NCI-H1930 (cell line): ENCODE results near the gene THOC7.

Experiments
- DNase-seq, 2 experiments: peaks; one replicate each; lab custom pipeline; 2025; lab: John Stamatoyannopoulos, UW

THOC7 gene

DNA sequence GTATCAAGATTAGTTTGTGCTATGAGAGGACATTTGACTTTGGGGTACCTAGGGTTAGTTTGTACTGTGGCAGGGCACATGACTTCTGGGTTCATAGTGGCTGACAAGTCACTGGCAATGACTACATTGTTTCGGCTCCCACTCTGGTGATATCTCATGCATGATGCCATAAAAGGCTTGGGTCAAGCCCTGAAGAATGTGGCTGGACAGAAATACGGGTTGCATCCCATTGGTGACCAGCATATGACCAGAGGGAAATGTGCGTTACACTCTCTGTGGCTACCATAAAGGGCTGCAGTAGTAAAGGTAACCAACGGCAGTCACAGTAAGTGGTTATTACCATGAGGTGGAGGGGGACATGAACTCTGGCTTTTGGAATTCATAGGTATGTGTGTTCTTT is 18.4 kb downstream of the THOC7 start:
- no peak for DNase-seq

DNA sequence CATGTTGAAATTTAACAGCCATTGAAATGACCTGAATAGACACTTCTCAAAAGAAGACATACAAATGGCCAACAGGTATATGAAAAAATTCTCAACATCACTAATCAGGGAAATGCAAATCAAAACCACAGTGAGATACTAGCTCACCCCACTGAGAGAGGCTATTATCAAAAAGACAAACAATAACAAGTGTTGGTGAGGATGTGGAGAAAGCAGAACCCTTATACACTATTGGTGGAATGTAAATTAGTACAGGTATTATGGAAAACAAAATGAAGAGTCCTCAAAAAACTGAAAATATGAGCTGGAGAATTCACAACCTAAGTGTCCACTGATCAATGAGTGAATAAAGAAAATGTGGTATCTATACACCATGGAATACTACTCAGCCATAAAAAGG is 21.5 kb downstream of the THOC7 start:
- DNase-seq: no peak

DNA sequence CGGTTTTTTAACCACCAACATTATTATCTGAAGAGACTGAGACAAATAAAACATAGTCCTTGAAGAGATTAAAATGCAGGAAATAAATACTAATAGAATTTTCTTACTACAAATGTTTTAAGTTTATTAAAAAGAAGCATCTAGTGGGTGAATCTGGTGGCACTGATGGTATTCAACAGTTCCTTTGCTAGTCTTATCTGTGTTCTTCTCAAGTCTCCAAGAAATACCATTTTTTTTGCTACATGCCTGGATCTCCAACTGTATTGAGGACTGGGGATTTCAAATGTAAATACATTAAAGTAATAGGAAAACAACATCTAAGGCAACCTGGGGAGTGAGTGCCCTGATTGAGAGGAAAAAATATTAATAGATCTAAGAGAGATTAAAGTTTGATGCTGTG is 21.9 kb downstream of the THOC7 start:
- DNase-seq: no peak

DNA sequence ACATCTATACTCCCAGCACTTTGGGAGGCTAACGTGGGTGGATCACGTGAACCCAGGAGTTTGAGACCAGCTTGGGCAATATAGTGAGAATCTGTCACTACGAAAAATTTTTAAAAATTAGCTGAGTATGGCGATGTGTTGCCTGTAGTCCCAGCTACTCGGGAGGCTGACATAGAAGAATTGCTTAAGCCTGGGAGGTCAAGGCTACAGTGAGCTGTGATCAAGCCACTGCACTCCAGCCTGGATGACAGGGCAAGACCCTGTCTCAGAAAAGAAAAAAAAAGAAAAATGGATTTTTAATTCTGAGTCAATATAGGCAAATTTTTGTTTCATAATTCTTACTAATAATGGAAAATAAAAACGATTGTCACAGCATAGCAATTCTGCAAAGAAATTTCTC is 31.2 kb downstream of the THOC7 start:
- no peak for DNase-seq

DNA sequence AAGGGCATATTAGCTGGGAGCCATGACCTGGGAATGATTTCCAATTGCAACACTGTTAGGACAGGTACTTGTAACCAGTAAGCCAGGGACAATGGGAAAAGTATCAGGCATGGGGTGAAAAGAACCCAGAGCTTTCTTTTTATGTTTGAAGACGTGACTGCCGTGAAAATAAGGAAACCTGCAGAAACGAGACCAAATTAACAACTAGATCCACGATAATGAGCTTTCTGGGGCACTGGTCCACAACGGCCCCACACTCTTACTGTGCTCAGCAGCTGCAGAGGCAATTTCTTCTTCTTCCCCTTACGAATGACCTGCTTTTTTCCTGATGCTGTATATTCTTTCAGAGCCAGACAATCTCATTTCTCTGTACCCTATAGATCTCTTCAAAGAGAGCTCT is 33.1 kb downstream of the THOC7 start:
- no peak for DNase-seq

DNA sequence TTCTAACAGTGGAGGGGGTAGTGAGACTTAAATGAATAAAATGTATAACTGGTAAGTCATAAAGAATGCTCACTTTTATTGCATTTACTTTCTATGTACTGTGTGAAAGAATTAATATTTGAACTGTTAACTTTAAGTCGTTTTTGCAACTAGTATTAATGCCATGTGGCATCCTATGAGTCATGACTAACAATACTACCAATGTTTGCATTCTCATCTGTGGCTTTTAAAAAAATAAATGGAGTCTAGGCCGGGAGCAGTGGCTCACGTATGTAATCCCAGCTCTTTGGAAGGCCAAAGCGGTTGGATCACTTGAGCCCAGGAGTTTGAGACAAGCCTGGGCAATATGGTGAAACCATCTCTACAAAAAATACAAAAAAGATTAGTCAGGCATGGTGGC is 39.3 kb downstream of the THOC7 start:
- DNase-seq: no peak

DNA sequence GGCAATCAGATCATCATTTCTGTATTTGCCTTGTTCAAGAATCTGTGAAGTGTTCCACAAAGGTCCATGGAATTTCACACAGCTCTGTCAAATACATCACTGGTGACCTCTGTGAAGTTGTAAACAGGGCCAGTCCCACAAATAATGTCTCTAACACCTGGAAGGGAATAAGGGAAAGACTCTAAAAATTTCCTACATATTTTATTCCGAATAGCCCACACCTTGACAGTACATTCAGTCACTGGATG is 44.5 kb downstream of the THOC7 start, which contains the start of gene C3orf49:
C3orf49 (plus strand) TSS at position 149 of the 248 bp plus-strand sequence. CDS start 173 bp downstream, outside the sequence.
- DNase-seq: no peak

DNA sequence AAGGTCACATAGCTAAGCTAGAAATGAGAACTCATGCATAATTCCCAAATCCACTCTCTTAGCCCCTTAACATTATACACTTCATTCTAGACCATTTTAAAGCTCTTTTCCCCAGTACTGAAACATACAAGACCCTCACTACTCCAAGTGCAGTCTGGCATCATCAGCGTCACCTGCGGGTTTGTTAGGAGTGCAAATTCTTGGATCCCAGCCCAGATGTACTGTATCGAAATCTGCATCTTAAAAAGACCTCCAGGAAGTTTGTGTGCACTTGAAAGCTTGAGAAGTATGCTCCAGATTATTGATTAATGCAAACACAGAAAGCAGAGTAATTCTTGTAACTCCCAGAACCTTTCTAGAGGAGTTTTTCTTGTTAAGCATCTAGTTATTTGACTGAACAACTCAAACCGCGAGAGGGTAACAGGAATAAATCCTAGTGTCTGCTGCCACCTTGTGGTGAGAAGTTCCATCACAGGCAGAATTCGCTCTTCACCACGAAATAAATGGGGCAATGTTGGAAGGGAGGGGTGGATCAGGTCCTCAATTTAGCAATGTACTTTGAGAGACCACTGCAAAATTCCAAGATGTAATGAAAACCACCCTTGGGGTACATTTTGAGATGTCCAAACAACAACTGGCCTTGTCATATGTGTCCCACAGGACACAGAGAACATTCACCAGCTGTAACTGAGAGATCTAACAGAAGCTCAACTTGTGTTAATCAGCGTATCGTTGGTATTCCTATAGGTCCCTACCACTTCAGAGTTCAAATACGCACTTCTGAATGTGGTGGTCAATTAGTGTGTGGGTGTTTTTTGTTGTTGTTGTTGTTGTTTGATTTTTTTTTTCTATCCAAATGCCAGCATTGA is 45.1 kb downstream of the THOC7 start:
- peak; percentile 1 to 30 for DNase-seq

DNA sequence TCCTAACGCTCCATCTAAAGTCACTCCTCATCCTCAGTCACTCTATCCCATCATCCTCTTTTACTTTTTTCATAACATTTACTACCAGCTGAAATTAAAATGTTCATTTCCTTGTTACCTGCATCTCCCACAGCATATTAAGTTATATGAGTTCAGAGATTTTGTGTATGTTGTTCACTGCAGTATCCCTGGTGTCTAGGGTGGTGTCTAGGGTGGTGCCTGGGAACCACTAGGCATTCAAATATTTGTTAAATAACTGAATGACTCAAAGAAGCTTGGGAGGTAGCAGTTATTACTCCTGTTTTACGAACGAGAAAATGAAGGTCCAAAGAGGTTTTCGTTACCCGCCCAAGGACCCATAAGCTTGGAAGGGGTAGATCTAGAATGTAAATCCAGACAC is 46.4 kb downstream of the THOC7 start:
- DNase-seq: no peak

DNA sequence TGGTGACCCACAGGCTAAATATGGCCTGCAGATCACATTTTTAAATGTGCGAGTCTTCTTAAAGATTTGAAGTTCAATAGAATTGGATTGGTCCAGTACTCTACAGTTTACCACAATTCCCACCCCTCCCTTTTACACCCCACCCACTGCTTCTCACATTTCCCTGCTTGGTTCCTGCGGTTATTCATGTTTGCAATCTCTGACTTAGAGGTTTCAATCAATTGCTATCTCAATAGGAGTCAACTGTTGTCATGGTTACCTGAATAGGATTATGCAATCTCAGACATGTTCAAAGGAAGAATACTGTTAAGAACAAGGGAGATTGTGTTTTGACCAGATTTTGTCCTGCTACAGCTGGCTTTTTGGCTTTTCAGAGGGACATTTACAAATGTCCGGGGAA is 49.4 kb downstream of the THOC7 start:
- no peak for DNase-seq

DNA sequence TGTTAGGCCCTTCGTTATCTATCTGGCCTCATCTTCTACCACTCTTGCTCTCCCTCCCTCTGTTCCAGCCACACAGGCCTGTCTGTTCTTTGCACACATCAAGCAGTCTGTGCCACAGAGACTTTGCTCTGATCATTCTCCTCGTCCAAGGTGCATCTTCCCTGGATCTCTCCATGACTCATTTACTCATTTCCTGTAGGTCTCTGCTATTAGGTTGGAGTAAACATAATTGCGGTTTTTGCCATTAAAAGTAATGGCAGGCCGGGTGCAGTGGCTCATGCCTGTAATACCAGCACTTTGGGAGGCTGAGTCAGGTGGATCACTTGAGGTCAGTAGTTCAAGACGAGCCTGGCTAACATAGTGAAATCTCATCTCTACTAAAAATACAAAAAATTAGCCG is 54.0 kb downstream of the THOC7 start:
- DNase-seq: no peak

DNA sequence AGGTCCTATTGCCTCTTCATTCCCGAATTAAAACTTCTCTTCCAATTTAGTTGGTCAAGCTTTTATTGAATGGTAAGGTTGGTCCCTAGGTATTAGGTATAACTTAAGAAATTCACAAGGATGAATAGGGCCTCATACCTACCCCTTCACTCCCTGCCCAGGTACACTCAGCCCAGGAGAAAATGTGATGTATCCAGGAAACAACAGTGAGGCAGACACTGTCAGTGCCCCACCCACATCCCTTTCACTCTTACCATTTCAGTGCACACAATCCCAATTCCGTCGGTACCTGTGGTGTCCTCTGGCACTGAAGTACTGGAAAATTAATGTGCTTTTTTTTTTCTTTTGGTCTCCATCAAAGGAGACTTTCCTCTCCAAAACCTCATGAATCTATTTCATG is 55.0 kb downstream of the THOC7 start:
- no peak for DNase-seq

DNA sequence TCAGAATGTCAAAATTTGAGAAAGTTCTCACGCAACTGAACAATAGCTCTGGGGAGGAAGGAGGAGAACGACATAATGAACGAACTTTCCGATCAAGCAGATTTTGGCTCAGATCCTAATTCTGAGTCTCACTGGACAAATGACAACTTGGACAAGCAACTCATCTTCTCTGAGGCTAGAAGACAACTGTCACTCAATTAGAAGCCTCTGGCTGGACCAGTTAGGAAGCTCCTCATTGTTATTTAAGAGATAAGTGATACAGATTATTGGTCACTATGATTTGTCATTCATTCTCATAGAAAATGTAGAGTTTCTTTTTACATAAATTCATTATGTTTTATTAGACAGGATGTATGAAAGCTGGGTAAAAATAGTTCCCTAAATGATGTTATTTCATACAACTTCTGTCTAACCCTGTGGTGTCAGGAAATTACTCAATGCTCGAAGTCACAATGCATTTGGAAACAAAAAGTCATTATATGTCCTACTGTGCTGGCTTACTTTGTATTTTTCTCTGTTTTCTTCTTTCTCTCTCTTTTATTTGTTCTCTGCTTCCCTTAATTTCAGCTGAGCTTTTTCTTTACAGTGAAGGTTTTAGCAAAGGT is 55.5 kb downstream of the THOC7 start:
- no peak for DNase-seq

DNA sequence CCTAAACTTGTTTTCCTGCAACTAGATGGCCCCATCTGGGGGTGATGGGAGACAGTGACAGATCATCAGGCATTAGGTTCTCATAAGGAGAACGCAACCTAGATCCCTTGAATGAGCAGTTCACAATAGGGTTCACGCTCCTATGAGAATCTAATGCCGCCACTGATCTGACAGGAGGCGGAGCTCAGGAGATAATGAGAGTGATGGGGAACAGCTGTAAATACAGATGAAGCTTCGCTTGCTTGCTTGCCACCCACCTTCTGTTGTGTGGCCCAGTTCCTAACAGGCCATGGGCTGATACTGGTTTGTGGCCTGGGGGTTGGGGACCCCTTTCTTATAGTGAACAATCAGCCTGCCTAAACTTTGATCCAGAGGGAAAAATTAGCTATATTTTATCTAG is 59.7 kb downstream of the THOC7 start:
- no peak for DNase-seq

DNA sequence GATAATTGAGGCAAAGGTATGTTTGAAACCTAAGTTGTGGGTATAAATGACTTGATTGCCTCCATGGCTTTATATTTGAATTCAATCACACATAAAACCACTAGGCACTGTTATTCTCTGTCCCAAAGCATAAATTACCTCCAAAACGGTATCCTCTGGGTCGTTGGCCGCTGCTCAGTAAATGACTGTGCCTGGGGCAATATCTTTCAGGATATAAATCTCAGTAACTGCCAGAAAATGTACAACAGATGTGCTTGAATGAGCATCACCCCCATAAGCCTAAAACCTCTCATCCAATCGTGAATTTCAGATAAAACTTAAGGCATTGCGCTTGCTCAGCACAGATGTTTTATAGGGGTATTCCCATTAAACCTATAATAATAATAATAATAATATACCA is 63.5 kb downstream of the THOC7 start:
- DNase-seq: no peak

DNA sequence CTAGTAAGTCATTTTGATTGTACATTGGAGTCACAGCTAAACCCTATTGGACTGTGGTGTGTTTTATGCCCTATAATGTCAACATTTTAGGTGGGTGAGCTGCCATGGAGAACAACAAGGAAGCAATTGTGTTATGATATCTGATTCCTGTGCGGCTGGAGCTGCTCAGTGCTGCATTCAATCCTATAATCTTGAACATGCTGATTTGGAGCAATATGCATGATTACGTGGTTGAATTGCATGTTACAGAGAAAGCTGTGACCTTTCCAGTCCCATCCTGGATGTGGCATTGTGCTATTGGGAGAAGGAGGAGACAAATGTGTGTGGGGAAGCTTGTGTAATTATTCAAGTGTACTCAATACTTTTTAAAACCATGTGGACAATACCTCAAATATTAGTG is 64.7 kb downstream of the THOC7 start:
- DNase-seq: no peak

DNA sequence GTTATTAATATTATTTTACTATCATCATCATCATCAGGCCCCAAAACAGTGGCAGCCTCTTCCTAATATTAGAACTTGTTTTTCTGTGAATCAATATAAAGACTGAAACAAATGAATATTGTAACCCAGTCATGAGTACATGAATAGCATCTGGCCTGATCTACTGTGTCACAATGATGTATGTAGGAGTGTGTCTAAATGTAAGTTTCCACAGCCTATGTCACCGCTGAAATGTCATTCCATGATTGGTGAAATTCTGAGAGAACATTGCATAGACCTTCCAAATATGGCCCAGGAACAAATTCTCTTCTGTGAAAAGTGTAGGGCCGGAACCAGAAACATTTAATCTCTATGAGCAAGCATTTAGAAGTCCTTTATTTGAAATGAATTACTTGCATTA is 65.1 kb downstream of the THOC7 start:
- DNase-seq: no peak

DNA sequence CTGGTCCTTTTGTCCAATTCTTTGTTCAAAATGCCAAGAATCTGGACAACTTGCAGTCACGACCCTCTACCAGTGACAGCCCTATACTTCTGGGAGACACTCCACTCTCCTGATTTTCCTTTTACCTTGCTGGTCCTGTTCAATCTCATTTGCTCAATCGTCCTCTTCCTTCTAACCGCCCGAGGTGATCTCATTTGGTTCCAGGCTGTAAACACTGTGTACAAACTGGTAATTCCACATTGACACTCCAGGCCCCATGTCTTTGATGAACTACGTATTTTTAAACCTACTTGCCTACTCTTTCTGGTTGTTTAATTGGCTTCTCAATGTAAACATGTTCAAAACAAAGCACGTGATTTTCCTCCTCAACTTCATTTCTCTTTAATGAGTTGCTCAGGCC is 68.2 kb downstream of the THOC7 start:
- no peak for DNase-seq

DNA sequence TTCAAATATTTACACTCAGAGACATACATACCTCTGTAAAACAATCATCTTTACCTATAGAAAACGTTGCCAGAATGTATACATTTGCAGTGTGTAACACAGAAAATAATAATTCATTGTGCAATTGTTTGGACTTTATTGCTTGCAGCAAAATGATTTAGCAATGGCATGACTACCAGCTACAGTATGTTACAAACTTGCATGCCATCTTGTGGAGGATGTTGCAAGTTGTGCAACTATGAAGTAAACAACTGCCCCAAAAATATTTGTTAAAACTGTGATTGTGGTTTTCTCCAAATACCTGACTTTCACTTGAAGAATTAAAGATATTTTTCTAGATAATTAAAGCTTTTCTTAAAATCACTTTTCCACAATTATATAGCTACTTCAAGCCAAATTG is 71.6 kb downstream of the THOC7 start:
- DNase-seq: no peak
